AG04450 (cell line): ENCODE results near the gene GPRC5B. TPM values are rescaled to one million over a fixed set of nuclear protein-coding genes. Genes with fewer than 3 reads are reported as not detected.

Experiments
- CTCF ChIA-PET: fragments of 300-600, 350-600 bp; formaldehyde crosslinking; extraction: SDS; loops from one replicate; lab custom pipeline; 2022; ENCODE audit warnings: antibody characterized with exemption, inconsistent platforms; lab: Charles Lee
- POLR2A ChIA-PET: fragments of 350-600 bp; formaldehyde crosslinking; extraction: SDS; loops from one replicate; lab custom pipeline; 2021; ENCODE audit warnings: antibody characterized with exemption, inconsistent platforms; lab: Yijun Ruan, JAX
- DNase-seq: peaks from one replicate; pipeline ENCODE4 v3.0.0-alpha.2; 2011; ENCODE audit warnings: low read depth, low spot score
- H3K27ac ChIP-seq: one replicate; pipeline ENCODE4 v1.5.1; 2012; ENCODE audit warnings: low read depth, low read length, control low read depth
- H3K27me3 ChIP-seq: one replicate; pipeline ENCODE4 v1.6.0; 2012; ENCODE audit warnings: low read length; ENCODE audit not compliant: control insufficient read depth, insufficient read depth
- H3K4me3 ChIP-seq: 2 replicates; pipeline ENCODE4 v1.5.1; 2011; ENCODE audit warnings: mild to moderate bottlenecking, low read depth, low read length, control low read depth
- H3K9me3 ChIP-seq: 2 replicates; pipeline ENCODE4 v1.5.1; 2012; ENCODE audit warnings: low read length; ENCODE audit not compliant: control insufficient read depth, insufficient read depth
- polyA plus RNA-seq: library from polyadenylated mRNA; depleted of rRNA; stranded (reverse); fragments of >200 nt; gene quantifications from 2 replicates; pipeline ENCODE4 v1.2.3, GENCODE V29; 2011
- TF ChIP-seq, protein P1 (sequence below): IDR thresholded peaks from 2 replicates; pipeline ENCODE4 v1.5.1; 2011; ENCODE audit warnings: low read depth, low read length, control low read depth, inconsistent platforms

Gene GPRC5B
- polyA plus RNA-seq, 1 experiment: 30.6 TPM

DNA sequence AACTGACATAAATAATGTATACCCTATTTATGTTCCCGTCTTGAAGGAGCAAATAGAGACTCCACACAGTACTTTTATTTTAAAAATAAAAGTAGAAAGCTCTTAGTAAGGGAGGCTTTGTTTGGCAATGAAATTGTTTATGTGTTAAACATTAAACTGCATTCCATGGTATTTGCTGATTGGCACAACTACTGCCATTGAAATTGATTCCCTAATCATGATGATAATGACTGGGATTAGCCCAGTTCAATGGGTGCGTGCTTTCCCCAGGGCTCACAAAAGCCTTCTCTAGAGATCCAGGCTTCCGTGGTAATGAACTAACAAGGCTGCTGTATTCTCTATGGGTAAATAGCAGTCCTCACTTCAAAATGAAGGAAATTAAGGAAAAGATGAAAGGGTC, 67.5 kb downstream of the GPRC5B start:
- H3K27ac ChIP-seq: no peak overlapping the region
- no peak overlapping the region for H3K4me3 ChIP-seq
- CTCF ChIA-PET: no interaction called here
- TF ChIP-seq, protein P1, sequence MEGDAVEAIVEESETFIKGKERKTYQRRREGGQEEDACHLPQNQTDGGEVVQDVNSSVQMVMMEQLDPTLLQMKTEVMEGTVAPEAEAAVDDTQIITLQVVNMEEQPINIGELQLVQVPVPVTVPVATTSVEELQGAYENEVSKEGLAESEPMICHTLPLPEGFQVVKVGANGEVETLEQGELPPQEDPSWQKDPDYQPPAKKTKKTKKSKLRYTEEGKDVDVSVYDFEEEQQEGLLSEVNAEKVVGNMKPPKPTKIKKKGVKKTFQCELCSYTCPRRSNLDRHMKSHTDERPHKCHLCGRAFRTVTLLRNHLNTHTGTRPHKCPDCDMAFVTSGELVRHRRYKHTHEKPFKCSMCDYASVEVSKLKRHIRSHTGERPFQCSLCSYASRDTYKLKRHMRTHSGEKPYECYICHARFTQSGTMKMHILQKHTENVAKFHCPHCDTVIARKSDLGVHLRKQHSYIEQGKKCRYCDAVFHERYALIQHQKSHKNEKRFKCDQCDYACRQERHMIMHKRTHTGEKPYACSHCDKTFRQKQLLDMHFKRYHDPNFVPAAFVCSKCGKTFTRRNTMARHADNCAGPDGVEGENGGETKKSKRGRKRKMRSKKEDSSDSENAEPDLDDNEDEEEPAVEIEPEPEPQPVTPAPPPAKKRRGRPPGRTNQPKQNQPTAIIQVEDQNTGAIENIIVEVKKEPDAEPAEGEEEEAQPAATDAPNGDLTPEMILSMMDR: no peak
- POLR2A ChIA-PET: interaction anchor here (0.7 kb wide), 1 partner anchor 22 kb away, joined by 6 read pairs; no protein-coding TSS in a partner anchor
- no peaks in the 10 kb centered on the region for H3K27me3 ChIP-seq
- H3K9me3 ChIP-seq: no peaks in the 10 kb centered on the region
- no peak for DNase-seq

DNA sequence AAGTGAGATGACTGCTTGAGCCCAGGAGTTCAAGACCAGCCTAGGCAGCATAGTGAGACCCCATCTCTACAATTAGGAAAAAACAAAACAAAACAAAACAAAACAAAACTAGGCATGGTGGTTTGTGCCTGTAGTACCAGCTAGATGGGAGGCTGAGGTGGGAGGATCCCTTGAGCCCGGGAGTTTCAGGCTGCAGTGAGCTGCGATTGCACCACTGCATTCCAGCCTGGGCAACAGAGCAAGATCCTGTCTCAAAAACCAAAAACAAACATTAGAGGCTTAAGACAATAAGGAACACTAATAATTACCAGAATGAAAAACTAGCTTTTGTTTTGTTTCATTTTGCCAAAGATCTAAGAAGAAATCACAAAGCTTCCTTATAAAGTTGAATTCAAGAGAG, 69.2 kb downstream of the GPRC5B start:
- TF ChIP-seq, protein P1: no peak
- H3K27me3 ChIP-seq: no peaks in the 10 kb centered on the region
- POLR2A ChIA-PET: no interaction called here
- no peaks in the 10 kb centered on the region for H3K9me3 ChIP-seq
- no peak for DNase-seq
- H3K27ac ChIP-seq: no peak overlapping the region
- no peak overlapping the region for H3K4me3 ChIP-seq
- CTCF ChIA-PET: interaction anchor here (0.6 kb wide), 1 partner anchor 13 kb away, joined by 3 read pairs; no protein-coding TSS in a partner anchor

DNA sequence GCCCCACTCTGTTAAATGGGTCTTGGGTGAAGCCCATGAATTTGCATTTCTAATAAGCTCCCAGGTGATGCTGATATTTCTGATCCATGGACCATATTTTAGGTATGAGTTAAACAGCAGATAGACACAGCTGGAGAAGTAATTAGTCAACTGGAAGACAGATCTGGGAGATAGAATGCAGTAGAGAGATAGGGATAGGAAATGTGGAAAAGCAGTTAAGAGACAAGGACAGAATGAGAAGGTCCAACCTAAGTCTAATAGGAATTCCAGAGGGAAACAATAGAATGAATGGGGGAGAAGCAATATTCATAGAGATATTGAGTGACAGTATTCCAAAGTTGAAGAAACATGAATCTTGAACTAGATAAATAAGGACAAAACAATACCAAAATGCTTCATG, 71.7 kb downstream of the GPRC5B start:
- H3K27me3 ChIP-seq: no peaks in the 10 kb centered on the region
- TF ChIP-seq, protein P1: no peak
- no peak for DNase-seq
- no peaks in the 10 kb centered on the region for H3K9me3 ChIP-seq
- POLR2A ChIA-PET: no interaction called here
- CTCF ChIA-PET: interaction anchor here (1.4 kb wide), 1 partner anchor 94 kb away, joined by 3 read pairs; no protein-coding TSS in a partner anchor
- H3K27ac ChIP-seq: no peak overlapping the region
- H3K4me3 ChIP-seq: no peak overlapping the region

DNA sequence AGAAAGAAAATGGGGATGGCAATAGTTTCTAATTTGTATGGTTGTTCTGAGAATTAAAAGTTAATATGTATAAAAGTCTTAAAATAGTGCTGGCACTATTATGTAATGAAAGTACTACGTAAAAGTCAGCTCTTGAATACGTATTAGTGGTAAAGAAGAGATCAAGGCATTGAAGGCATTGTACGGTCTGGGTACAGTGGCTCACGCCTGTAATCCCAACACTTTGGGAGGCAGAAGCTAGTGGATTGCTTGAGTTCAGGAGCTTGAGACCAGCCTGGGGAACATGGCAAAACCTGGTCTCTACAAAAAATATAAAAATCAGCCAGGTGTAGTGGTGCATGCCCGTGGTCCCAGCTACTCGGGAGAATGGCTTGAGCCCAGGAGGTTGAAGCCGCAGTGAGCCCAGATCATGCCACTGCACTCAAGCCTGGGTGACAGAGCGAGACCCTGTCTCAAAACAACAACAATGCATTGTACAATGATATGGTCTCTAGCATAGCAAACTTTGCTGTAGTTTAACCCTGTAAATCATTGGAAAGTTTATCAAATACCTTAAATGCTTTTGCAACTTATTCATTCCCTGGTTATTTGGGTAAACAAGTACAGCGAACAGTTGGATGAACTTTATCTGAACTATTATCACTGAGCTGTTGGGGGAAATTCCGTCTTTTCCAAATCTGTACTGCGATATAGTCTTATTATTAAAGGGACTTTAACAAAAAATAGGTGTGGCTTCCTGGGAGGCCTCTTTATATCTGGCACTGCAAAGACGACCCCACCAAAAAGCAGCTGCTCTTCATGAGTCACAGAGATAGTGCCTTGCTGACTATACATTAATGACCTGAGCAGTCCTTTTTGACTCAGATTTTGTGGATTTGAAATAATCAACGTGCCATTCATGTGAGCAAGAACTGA, 73.6 kb downstream of the GPRC5B start:
- ChIA-PET POLR2A (interaction anchor here (0.5 to 1.3 kb wide), 6 partner anchors 11 to 221 kb away, joined by 3 to 6 read pairs (median 4); partner anchors contain the start of gene KNOP1), CTCF (no interaction called here)

More for the DNA sequence above, 73.6 kb downstream of the GPRC5B start:
- TF ChIP-seq, protein P1: no peak
- H3K27me3 ChIP-seq: no peaks in the 10 kb centered on the region
- peak overlapping the region; percentile 91 for H3K27ac ChIP-seq
- H3K4me3 ChIP-seq: no peak overlapping the region
- DNase-seq: peak; percentile 77
- H3K9me3 ChIP-seq: peaks cover 5% of the 10 kb centered on the region; the same call in 1 of the 2 replicates
